Measurements from ENCODE around the gene NRXN3. TPM values are rescaled to one million over a fixed set of nuclear protein-coding genes. Genes with fewer than 3 reads are reported as not detected.

The NRXN3 gene
- total RNA-seq, 2 donors from 2014 or later, result 1.3 to 2.3 TPM

DNA sequence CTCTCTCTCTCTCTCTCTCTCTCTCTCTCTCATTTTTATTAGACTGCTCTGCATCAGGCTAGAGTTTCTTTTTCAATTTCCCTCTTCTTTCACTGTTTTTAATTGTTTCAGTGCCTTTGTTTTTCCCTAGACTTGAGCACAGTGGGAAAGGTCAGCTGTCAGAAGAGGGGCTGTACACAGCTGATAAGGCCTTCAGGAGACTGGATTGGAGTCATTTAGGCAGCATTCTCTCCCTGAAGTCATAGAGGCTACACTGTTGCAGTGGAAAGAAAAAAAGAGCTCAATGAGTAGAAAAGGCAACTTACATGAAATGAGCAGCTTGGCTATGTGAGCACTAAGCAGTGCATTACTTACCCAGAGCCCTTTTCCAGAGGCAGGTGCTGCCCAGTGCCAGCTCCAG lies 456.9 kb downstream of the NRXN3 start:
- H3K27ac ChIP-seq, result no peak overlapping the region
- ATAC-seq (no peak), DNase-seq (no peak)
- H3K4me3 ChIP-seq, result no peak overlapping the region
- no peaks in the 10 kb centered on the region for H3K36me3 ChIP-seq (replicated peaks in 1 of 2; ENCODE audit: insufficient read depth in 1 of 2, low read depth in 2 of 2)
- no peaks in the 10 kb centered on the region for H3K4me1 ChIP-seq
- no peaks in the 10 kb centered on the region for H3K27me3 ChIP-seq
- no peaks in the 10 kb centered on the region for H3K9me3 ChIP-seq
- intact Hi-C loops (cut with DNase I), result no loop called here
- TF ChIP-seq POLR2A (IDR thresholded peaks at IDR 0.05), result no peak
- TF ChIP-seq, protein P1, sequence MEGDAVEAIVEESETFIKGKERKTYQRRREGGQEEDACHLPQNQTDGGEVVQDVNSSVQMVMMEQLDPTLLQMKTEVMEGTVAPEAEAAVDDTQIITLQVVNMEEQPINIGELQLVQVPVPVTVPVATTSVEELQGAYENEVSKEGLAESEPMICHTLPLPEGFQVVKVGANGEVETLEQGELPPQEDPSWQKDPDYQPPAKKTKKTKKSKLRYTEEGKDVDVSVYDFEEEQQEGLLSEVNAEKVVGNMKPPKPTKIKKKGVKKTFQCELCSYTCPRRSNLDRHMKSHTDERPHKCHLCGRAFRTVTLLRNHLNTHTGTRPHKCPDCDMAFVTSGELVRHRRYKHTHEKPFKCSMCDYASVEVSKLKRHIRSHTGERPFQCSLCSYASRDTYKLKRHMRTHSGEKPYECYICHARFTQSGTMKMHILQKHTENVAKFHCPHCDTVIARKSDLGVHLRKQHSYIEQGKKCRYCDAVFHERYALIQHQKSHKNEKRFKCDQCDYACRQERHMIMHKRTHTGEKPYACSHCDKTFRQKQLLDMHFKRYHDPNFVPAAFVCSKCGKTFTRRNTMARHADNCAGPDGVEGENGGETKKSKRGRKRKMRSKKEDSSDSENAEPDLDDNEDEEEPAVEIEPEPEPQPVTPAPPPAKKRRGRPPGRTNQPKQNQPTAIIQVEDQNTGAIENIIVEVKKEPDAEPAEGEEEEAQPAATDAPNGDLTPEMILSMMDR (IDR thresholded peaks at IDR 0.05), result no peak

DNA sequence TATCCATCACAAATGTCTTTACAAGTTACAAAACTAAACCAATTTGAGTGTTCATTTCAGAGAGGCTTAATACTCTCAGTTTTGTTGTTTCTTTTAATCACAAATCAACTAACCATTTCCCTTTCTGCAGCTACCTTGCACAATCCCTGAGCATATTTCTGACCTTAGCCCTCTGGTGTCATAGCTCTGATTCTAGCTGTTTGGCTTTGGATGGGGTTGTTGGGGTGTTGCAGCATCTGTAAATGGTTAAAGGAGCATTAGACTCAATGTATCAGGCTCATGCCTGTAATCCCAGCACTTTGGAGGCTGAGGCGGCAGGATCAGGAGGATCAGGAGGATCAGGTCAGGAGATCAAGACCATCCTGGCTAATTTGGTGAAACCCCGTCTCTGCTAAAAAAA lies 461.4 kb downstream of the NRXN3 start:
- H3K36me3 ChIP-seq (replicated peaks in 1 of 2; ENCODE audit: insufficient read depth in 1 of 2, low read depth in 2 of 2), result no peaks in the 10 kb centered on the region
- TF ChIP-seq POLR2A (IDR thresholded peaks at IDR 0.05), result no peak
- TF ChIP-seq, protein P1 (IDR thresholded peaks at IDR 0.05), result no peak
- DNase-seq, result no peak
- WGBS, 2 donors, result 79 to 84% methylated on average over 2 of the region's 2 CpGs
- no peak for ATAC-seq
- H3K4me1 ChIP-seq, result no peaks in the 10 kb centered on the region
- intact Hi-C loops (cut with DNase I), result no loop called here
- H3K9me3 ChIP-seq, result no peaks in the 10 kb centered on the region
- H3K27ac ChIP-seq, result no peak overlapping the region
- H3K4me3 ChIP-seq, result no peak overlapping the region
- H3K27me3 ChIP-seq, result no peaks in the 10 kb centered on the region

DNA sequence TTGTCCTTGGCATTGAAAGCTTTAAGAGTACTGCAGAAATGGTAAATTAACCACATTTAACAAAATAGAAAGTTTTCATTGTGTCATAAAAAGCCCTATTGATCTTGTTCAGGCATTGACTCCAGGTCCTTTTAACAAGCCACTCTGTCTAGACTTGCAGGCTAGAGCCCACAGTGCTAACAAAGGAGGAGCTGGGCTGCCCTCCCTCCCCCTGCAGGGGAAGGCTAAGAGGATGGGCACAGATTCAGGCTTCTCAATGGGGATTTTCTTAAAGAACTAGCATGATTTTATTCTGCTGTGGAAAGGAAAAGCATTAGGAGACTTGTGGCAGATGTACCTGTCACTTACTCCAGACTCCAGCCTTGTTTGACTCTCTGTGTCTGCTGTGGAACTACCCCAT lies 463.6 kb downstream of the NRXN3 start:
- no peak for TF ChIP-seq POLR2A (IDR thresholded peaks at IDR 0.05)
- TF ChIP-seq, protein P1 (IDR thresholded peaks at IDR 0.05), result no peak

DNA sequence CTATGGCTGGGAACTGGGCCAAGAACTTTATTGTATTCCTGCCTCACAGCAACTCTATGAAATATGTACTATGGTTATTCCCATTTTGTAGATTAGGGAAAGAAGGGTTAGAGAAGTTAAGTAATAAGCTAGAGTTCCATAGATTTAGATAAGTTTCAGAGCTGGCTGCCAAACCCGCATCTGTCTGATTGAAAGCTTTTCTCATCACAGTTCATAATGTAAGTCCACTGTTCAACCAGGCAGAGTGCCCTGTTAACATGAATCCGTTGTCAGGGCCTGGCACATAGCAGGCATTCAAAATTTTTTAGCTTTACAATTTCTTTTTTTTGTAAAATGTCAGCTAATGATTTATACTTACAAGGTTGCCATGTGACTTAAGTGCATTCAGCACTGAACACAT lies 467.3 kb downstream of the NRXN3 start:
- H3K9me3 ChIP-seq, result no peaks in the 10 kb centered on the region
- peak in 3 of 4 donors; percentile 17 to 69 (median 36) for DNase-seq
- TF ChIP-seq, protein P1 (IDR thresholded peaks at IDR 0.05), result no peak
- TF ChIP-seq POLR2A (IDR thresholded peaks at IDR 0.05), result no peak
- intact Hi-C loops (cut with DNase I), result no loop called here
- ATAC-seq, result no peak
- no peak overlapping the region for H3K27ac ChIP-seq
- H3K27me3 ChIP-seq, result no peaks in the 10 kb centered on the region
- H3K36me3 ChIP-seq (replicated peaks in 1 of 2; ENCODE audit: insufficient read depth in 1 of 2, low read depth in 2 of 2), result no peaks in the 10 kb centered on the region
- 36 to 39% methylated on average over 2 of the region's 2 CpGs for WGBS, 2 donors
- H3K4me1 ChIP-seq, result no peaks in the 10 kb centered on the region
- H3K4me3 ChIP-seq, result no peak overlapping the region

More for the DNA sequence above, 463.6 kb downstream of the NRXN3 start:
- ATAC-seq, result no peak
- DNase-seq, result no peak
- intact Hi-C loops (cut with DNase I), result no loop called here
- Histone ChIP-seq H3K9me3 (no peaks in the 10 kb centered on the region), H3K4me1 (no peaks in the 10 kb centered on the region), H3K36me3 (replicated peaks in 1 of 2; ENCODE audit: insufficient read depth in 1 of 2, low read depth in 2 of 2) (no peaks in the 10 kb centered on the region), H3K27me3 (no peaks in the 10 kb centered on the region), H3K27ac (no peak overlapping the region), H3K4me3 (no peak overlapping the region)

DNA sequence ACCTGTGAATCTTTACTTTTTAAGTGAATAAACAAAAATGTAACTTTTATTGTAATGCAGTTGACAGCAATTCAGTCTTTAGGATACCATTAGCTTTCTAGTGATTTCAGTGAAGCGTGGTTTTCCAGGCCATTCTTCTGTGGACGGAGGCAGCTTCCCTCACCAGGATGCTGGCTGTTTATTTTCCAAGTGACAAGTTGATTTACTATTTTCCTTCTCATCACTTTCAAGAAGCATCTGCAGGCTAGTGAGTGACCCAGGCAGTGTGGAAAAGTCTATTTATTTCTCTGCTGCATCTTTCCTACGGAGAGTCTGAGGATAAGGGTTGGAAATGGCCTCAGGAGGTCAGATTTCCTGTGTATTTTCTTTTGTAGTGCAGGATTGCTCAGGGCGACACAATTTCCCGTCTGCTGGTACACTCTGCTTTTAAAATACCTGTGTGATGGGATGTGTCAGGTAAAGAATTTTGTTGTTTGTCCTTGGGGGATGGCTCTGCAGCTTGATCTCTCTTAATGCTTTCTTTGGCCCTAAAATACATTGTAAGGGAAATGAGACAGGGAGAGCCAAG lies 467.8 kb downstream of the NRXN3 start:
- no peak overlapping the region for H3K4me3 ChIP-seq
- TF ChIP-seq, protein P1 (IDR thresholded peaks at IDR 0.05), result no peak
- no peak for TF ChIP-seq POLR2A (IDR thresholded peaks at IDR 0.05)
- H3K36me3 ChIP-seq (replicated peaks in 1 of 2; ENCODE audit: insufficient read depth in 1 of 2, low read depth in 2 of 2), result no peaks in the 10 kb centered on the region
- DNase-seq, result no peak
- H3K9me3 ChIP-seq, result no peaks in the 10 kb centered on the region
- H3K27me3 ChIP-seq, result no peaks in the 10 kb centered on the region
- intact Hi-C loops (cut with DNase I), result no loop called here
- WGBS, 2 donors, result 48 to 52% methylated on average over 5 of the region's 5 CpGs
- no peak overlapping the region for H3K27ac ChIP-seq
- no peak for ATAC-seq
- no peaks in the 10 kb centered on the region for H3K4me1 ChIP-seq

Measured in body of pancreas (tissue), 4 donors.